ENCODE results near the gene RYR2.
A peak's percentile ranks its signal among the peaks of the same experiment; 100 is the strongest.

The RYR2 gene

GRCh38 chr1:237478082-237478481 is 436.1 kb downstream of the RYR2 start:
- no peak for DNase-seq

GRCh38 chr1:237478842-237479241 is 436.9 kb downstream of the RYR2 start:
- DNase-seq: no peak

- no peak for DNase-seq
These were observed 440.8 kb downstream of the RYR2 start for GRCh38 chr1:237482777-237483176.

GRCh38 chr1:237492359-237492758 is 450.4 kb downstream of the RYR2 start:
- no peak for DNase-seq

- DNase-seq: no peak
These were observed 458.6 kb downstream of the RYR2 start for GRCh38 chr1:237500566-237500965.

GRCh38 chr1:237503292-237503691 is 461.3 kb downstream of the RYR2 start:
- no peak for DNase-seq

- no peak for DNase-seq
These were observed 465.0 kb downstream of the RYR2 start for GRCh38 chr1:237507005-237507404.

GRCh38 chr1:237509748-237510147 is 467.8 kb downstream of the RYR2 start:
- no peak for DNase-seq

GRCh38 chr1:237525102-237525501 is 483.1 kb downstream of the RYR2 start:
- no peak for DNase-seq

GRCh38 chr1:237527761-237528160 is 485.8 kb downstream of the RYR2 start:
- DNase-seq: no peak

GRCh38 chr1:237528545-237528944 is 486.6 kb downstream of the RYR2 start:
- DNase-seq: no peak

- no peak for DNase-seq
These were observed 497.1 kb downstream of the RYR2 start for GRCh38 chr1:237539055-237539454.

- DNase-seq: no peak
These were observed 500.8 kb downstream of the RYR2 start for GRCh38 chr1:237542525-237543418.

GRCh38 chr1:237553078-237553477 is 511.1 kb downstream of the RYR2 start:
- DNase-seq: no peak

- DNase-seq: no peak
These were observed 514.9 kb downstream of the RYR2 start for GRCh38 chr1:237556911-237557310.

- DNase-seq: peak; percentile 67
These were observed 520.3 kb downstream of the RYR2 start for GRCh38 chr1:237562242-237562823.

GRCh38 chr1:237565236-237565635 is 523.3 kb downstream of the RYR2 start:
- DNase-seq: no peak

- DNase-seq: no peak
These were observed 524.6 kb downstream of the RYR2 start for GRCh38 chr1:237566581-237566980.

GRCh38 chr1:237568955-237569354 is 527.0 kb downstream of the RYR2 start:
- DNase-seq: no peak

GRCh38 chr1:237570530-237570929 is 528.5 kb downstream of the RYR2 start:
- DNase-seq: no peak

- no peak for DNase-seq
These were observed 532.6 kb downstream of the RYR2 start for GRCh38 chr1:237574536-237574935.

- no peak for DNase-seq
These were observed 536.6 kb downstream of the RYR2 start for GRCh38 chr1:237578540-237578939.

- no peak for DNase-seq
These were observed 538.7 kb downstream of the RYR2 start for GRCh38 chr1:237580726-237581125.

- no peak for DNase-seq
These were observed 541.3 kb downstream of the RYR2 start for GRCh38 chr1:237583270-237583669.

GRCh38 chr1:237583756-237584155 is 541.8 kb downstream of the RYR2 start:
- DNase-seq: no peak

All from NCI-H2081 treated with DMSO at 0.1 percent for 48 hours (cell line).